Suprapubic skin (tissue), 4 donors: Measurements from ENCODE around the gene ZAP70. TPM values are rescaled to one million over a fixed set of nuclear protein-coding genes. Genes with fewer than 3 reads are reported as not detected.

Source experiments
- DNase-seq, 2 donors: peaks; one replicate each; pipeline ENCODE4 v3.0.0-alpha.2; 2019; ENCODE audit warnings: low spot score in 2 of 2
- H3K27ac ChIP-seq: fragments of 200-600 bp; sonication (generic); one replicate; pipeline ENCODE4 v1.5.1; 2019
- H3K27me3 ChIP-seq: fragments of 200-600 bp; sonication (generic); one replicate; pipeline ENCODE4 v1.5.1; 2019
- H3K36me3 ChIP-seq: fragments of 200-600 bp; sonication (generic); one replicate; pipeline ENCODE4 v1.5.1; 2019
- H3K4me1 ChIP-seq: fragments of 200-600 bp; sonication (generic); one replicate; pipeline ENCODE4 v1.5.1; 2019
- H3K4me3 ChIP-seq: fragments of 200-600 bp; sonication (generic); one replicate; pipeline ENCODE4 v1.5.1; 2019; ENCODE audit warnings: mild to moderate bottlenecking
- H3K9me3 ChIP-seq: fragments of 200-600 bp; sonication (generic); one replicate; pipeline ENCODE4 v1.5.1; 2019
- CTCF ChIP-seq, 2 donors: fragments of 200-600 bp in 1 of 2; fragments of 450-650 bp in 1 of 2; sonication (generic) in 1 of 2; IDR thresholded peaks; one replicate each; pipeline ENCODE4 v1.5.1; 2016 to 2019; ENCODE audit warnings: antibody characterized with exemption in 2 of 2, mild to moderate bottlenecking in 1 of 2, moderate library complexity in 1 of 2
- EP300 ChIP-seq: sonication (generic); formaldehyde crosslinking; IDR thresholded peaks from one replicate; pipeline ENCODE4 v1.6.1; 2017; ENCODE audit warnings: antibody characterized with exemption
- POLR2A ChIP-seq, 2 donors: fragments of 450-650 bp; IDR thresholded peaks; one replicate each; pipeline ENCODE4 v1.6.1; 2017; ENCODE audit warnings: antibody characterized with exemption in 2 of 2, mild to moderate bottlenecking in 2 of 2, moderate library complexity in 2 of 2
- POLR2AphosphoS5 ChIP-seq, 3 donors: sonication (generic); formaldehyde crosslinking; IDR thresholded peaks; one replicate each; pipeline ENCODE4 v1.6.1; 2017; ENCODE audit warnings: antibody characterized with exemption in 3 of 3
- WGBS: methylation state at CpG from one replicate; pipeline ENCODE4 v1.1.5; 2018; 5-methylcytosine and 5-hydroxymethylcytosine counted together
- total RNA-seq, 4 donors: library from RNA; depleted of rRNA; stranded (reverse); fragments of >200 nt; gene quantifications; one replicate each; pipeline ENCODE4 v1.1.0, GENCODE V29; 2016

ZAP70 gene
- total RNA-seq, 4 donors from 2014 or later, result 1.1 to 5.5 (median 2.2) TPM

GRCh38 chr2:97703741-97704140 is 9.6 kb upstream of the ZAP70 start:
- WGBS, result 87% methylated on average over 3 of the region's 3 CpGs

GRCh38 chr2:97704989-97705388 is 8.4 kb upstream of the ZAP70 start:
- 86% methylated on average over 5 of the region's 5 CpGs for WGBS
- Histone ChIP-seq H3K9me3 (no peaks in the 10 kb centered on the region), H3K27me3 (peaks cover 9% of the 10 kb centered on the region), H3K4me1 (no peaks in the 10 kb centered on the region), H3K36me3 (no peaks in the 10 kb centered on the region), H3K27ac (no peak overlapping the region), H3K4me3 (no peak overlapping the region)
- no peak for DNase-seq
- no peak for TF ChIP-seq EP300
- no peak for TF ChIP-seq POLR2A (IDR thresholded peaks at IDR 0.05)
- TF ChIP-seq CTCF (IDR thresholded peaks at IDR 0.05), result no peak

More at GRCh38 chr2:97703741-97704140, 9.6 kb upstream of the ZAP70 start:
- Histone ChIP-seq H3K27me3 (peaks cover 9% of the 10 kb centered on the region), H3K9me3 (no peaks in the 10 kb centered on the region), H3K4me1 (no peaks in the 10 kb centered on the region), H3K27ac (no peak overlapping the region), H3K4me3 (no peak overlapping the region), H3K36me3 (no peaks in the 10 kb centered on the region)
- TF ChIP-seq POLR2AphosphoS5 (IDR thresholded peaks at IDR 0.05) (no peak), EP300 (no peak), POLR2A (IDR thresholded peaks at IDR 0.05) (no peak), CTCF (IDR thresholded peaks at IDR 0.05) (no peak)
- DNase-seq, result no peak

GRCh38 chr2:97706112-97706511 is 7.3 kb upstream of the ZAP70 start:
- no peak for TF ChIP-seq POLR2AphosphoS5 (IDR thresholded peaks at IDR 0.05)
- no peak for TF ChIP-seq EP300
- TF ChIP-seq POLR2A (IDR thresholded peaks at IDR 0.05), result no peak
- no peak for TF ChIP-seq CTCF (IDR thresholded peaks at IDR 0.05)
- no peaks in the 10 kb centered on the region for H3K4me1 ChIP-seq
- H3K4me3 ChIP-seq, result no peak overlapping the region
- no peaks in the 10 kb centered on the region for H3K9me3 ChIP-seq
- H3K27me3 ChIP-seq, result peaks cover 9% of the 10 kb centered on the region
- no peaks in the 10 kb centered on the region for H3K36me3 ChIP-seq
- DNase-seq, result no peak
- H3K27ac ChIP-seq, result no peak overlapping the region
- WGBS, result 96% methylated on average over 13 of the region's 13 CpGs

- Histone ChIP-seq H3K9me3 (no peaks in the 10 kb centered on the region), H3K27ac (no peak overlapping the region), H3K36me3 (no peaks in the 10 kb centered on the region), H3K4me1 (no peaks in the 10 kb centered on the region), H3K27me3 (peaks cover 9% of the 10 kb centered on the region), H3K4me3 (no peak overlapping the region)
- WGBS, result 69% methylated on average over 11 of the region's 11 CpGs
- TF ChIP-seq EP300 (no peak), POLR2AphosphoS5 (IDR thresholded peaks at IDR 0.05) (no peak), CTCF (IDR thresholded peaks at IDR 0.05) (no peak), POLR2A (IDR thresholded peaks at IDR 0.05) (no peak)
- peak in 1 of 2 donors; percentile 63 for DNase-seq
These were observed 6.5 kb upstream of the ZAP70 start for GRCh38 chr2:97706708-97707345.

- Histone ChIP-seq H3K9me3 (no peaks in the 10 kb centered on the region), H3K36me3 (no peaks in the 10 kb centered on the region), H3K4me3 (no peak overlapping the region), H3K27me3 (peaks cover 9% of the 10 kb centered on the region), H3K4me1 (no peaks in the 10 kb centered on the region), H3K27ac (no peak overlapping the region)
- 50% methylated on average over 1 of the region's 11 CpGs for WGBS
- TF ChIP-seq POLR2AphosphoS5 (IDR thresholded peaks at IDR 0.05) (no peak), CTCF (IDR thresholded peaks at IDR 0.05) (no peak), POLR2A (IDR thresholded peaks at IDR 0.05) (no peak), EP300 (no peak)
- DNase-seq, result peak in 1 of 2 donors; percentile 50
These were observed 5.9 kb upstream of the ZAP70 start for GRCh38 chr2:97707362-97708047.
